ENCODE data around the gene FAM13A. TPM values are rescaled to one million over a fixed set of nuclear protein-coding genes. Genes with fewer than 3 reads are reported as not detected.

The FAM13A gene
- total and polyA plus RNA-seq, 9 of the 15 experiments (the other 6 are each of a cell fraction or from before 2014, with no cell fraction given): 11.3 to 23.3 (median 14.7) TPM

GRCh38 chr4:88697588-88698329, 359.2 kb downstream of the FAM13A start, which contains the start of gene NAP1L5 (continued):
- no peak for TF ChIP-seq ARID4B (CRISPR knock-in tag; IDR thresholded peaks at IDR 0.05)
- TF ChIP-seq TFAP4 (CRISPR knock-in tag; IDR thresholded peaks at IDR 0.05; ENCODE audit: borderline replicate concordance): peak; percentile 82
- TF ChIP-seq ZNF165 (CRISPR knock-in tag; IDR thresholded peaks at IDR 0.05; ENCODE audit: borderline replicate concordance): no peak

GRCh38 chr4:88697141-88697540, 359.8 kb downstream of the FAM13A start:
- Histone ChIP-seq H3K4me2 (ENCODE audit: insufficient read depth, low read length) (peak overlapping the region; percentile 68; the same call in 1 of the 2 replicates), H3K9me1 (ENCODE audit: control insufficient read depth, insufficient read depth, low read length) (no peaks in the 10 kb centered on the region), H3K9me3 (replicated peaks; ENCODE audit: control insufficient read depth, insufficient read depth, low read depth, low read length) (no peaks in the 10 kb centered on the region), H3K36me3 (ENCODE audit: control insufficient read depth, insufficient read depth, low read length) (no peaks in the 10 kb centered on the region), H2AFZ (ENCODE audit: low read depth, low read length) (peak overlapping the region; percentile 62), H3K4me1 (replicated peaks in 1 of 2; ENCODE audit: control insufficient read depth in 2 of 2, insufficient read depth in 2 of 2, low read length in 2 of 2) (peaks cover 8 to 14% of the 10 kb centered on the region in 2 experiments; a peak in 4 of 5 replicates), H3K27me3 (ENCODE audit: control insufficient read depth in 2 of 2, insufficient read depth in 2 of 2, low read length in 2 of 2) (no peaks in the 10 kb centered on the region), H4K20me1 (replicated peaks; ENCODE audit: control insufficient read depth, insufficient read depth, low read length) (no peaks in the 10 kb centered on the region), H3K4me3 (peak overlapping the region; percentile 50), H3K27ac (ENCODE audit: extremely low read depth, low read depth, low read length) (peak overlapping the region; percentile 40; the same call in 1 of the 3 replicates), H3K79me2 (ENCODE audit: control insufficient read depth, insufficient read depth, low read length) (no peaks in the 10 kb centered on the region; the same call in 2 of the 3 replicates), H3K9ac (ENCODE audit: insufficient read depth in 1 of 2, low read depth in 2 of 2, low read length in 2 of 2) (peak overlapping the region; percentile 50 to 79)
- intact Hi-C loops (cut with micrococcal nuclease) (no loop called here), in situ Hi-C loops (cut with MboI) (no loop called here)
- CTCF ChIA-PET (ENCODE audit: low intra/inter-chr PET ratio): no interaction called here
- TF ChIP-seq CREM (IDR thresholded peaks at IDR 0.05; ENCODE audit: low read depth) (peak; percentile 15; the same call in 1 of the 2 replicates), HOXB6 (CRISPR knock-in tag; IDR thresholded peaks at IDR 0.05; ENCODE audit: borderline replicate concordance) (no peak), ZNF263 (CRISPR knock-in tag; IDR thresholded peaks at IDR 0.05; ENCODE audit: borderline replicate concordance) (peak; percentile 95), EGR1 (conservative IDR thresholded peaks at IDR 0.05) (peak; percentile 48)
- POLR2A ChIA-PET: no interaction called here
- 61% methylated on average over 14 of the region's 18 CpGs for WGBS (ENCODE audit: insufficient coverage, low coverage, missing lambda C conversion rate)
- DNase-seq (ENCODE audit: extremely low read depth in 1 of 4, low spot score in 3 of 4) (peak in 1 of 4 experiments; percentile 9), ATAC-seq (no peak), FAIRE-seq (no peak)
- TSS peak; percentile 80 for BruUV-seq (replicated peaks)

All from K562 (cell line).